ENCODE data around the gene ENTREP1. TPM values are rescaled to one million over a fixed set of nuclear protein-coding genes. Genes with fewer than 3 reads are reported as not detected.

Gene ENTREP1
- total RNA-seq, 4 donors from 2014 or later: 2.3 to 6.3 (median 3.7) TPM

DNA sequence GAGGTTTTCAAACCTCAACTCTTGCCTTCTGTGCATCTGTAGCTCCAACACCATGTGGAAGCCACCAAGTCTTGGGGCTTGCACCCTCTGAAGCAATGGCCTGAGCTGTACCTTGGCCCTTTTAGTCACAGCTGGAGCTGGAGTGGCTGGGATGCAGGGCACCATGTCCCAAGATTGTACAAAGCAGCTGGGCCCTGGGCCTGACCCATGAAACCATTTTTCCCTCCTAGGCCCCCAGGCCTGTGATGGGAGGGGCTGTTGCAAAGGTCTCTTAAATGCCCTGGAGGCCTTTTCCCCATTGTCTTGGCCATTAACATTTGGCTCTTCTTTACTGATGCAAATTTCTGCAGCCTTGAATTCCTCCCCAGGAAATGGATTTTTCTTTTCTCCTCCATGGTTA is 11.8 kb upstream of the ENTREP1 start:
- H3K27me3 ChIP-seq: peaks cover 0 to 2% of the 10 kb centered on the region in 2 donors
- H3K27ac ChIP-seq: no peak overlapping the region
- DNase-seq (ENCODE audit: low spot score in 2 of 2): no peak
- peaks cover 0 to 15% (median 0%) of the 10 kb centered on the region in 4 donors for H3K9me3 ChIP-seq
- no peaks in the 10 kb centered on the region for H3K4me1 ChIP-seq
- H3K4me3 ChIP-seq: no peak overlapping the region
- TF ChIP-seq POLR2A (IDR thresholded peaks at IDR 0.05) (no peak), EP300 (IDR thresholded peaks at IDR 0.05) (no peak), CTCF (IDR thresholded peaks at IDR 0.05) (no peak)
- no peaks in the 10 kb centered on the region for H3K36me3 ChIP-seq

- no peak for DNase-seq (ENCODE audit: low spot score in 2 of 2)
- no peaks in the 10 kb centered on the region for H3K4me1 ChIP-seq
- H3K4me3 ChIP-seq: no peak overlapping the region
- H3K27me3 ChIP-seq: peaks cover 0 to 2% of the 10 kb centered on the region in 2 donors
- H3K9me3 ChIP-seq: peaks cover 0 to 15% (median 0%) of the 10 kb centered on the region in 4 donors
- no peaks in the 10 kb centered on the region for H3K36me3 ChIP-seq
- no peak overlapping the region for H3K27ac ChIP-seq
- WGBS, 2 donors: 78 to 86% methylated on average over 1 of the region's 1 CpG
- TF ChIP-seq POLR2A (IDR thresholded peaks at IDR 0.05) (no peak), EP300 (IDR thresholded peaks at IDR 0.05) (no peak), CTCF (IDR thresholded peaks at IDR 0.05) (no peak)
Measured at GRCh38 chr9:69314547-69314946, 10.5 kb upstream of the ENTREP1 start.

DNA sequence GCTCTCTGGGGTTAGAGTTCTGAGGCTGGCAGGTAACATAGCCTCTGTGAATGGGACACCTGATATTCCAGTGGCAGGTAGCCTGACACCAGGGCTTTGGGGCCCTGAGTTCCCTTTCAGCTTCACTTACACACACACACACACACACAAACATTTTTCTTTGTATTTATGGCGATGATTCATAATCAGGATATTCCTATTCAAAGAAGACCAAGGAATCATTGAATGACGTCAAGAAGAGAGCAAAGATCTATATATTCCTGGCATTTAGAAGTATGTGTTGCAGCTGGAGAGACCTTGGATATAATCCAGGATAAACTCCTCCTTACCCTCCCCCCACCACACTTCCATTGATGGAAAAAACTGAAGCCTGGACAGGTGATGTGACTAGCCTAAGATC is 7.9 kb upstream of the ENTREP1 start:
- H3K36me3 ChIP-seq: no peaks in the 10 kb centered on the region
- WGBS, 2 donors: 57 to 58% methylated on average over 2 of the region's 2 CpGs
- H3K4me3 ChIP-seq: no peak overlapping the region

GRCh38 chr9:69317894-69318293 is 7.1 kb upstream of the ENTREP1 start:
- H3K27me3 ChIP-seq: peaks cover 2 to 3% of the 10 kb centered on the region in 2 donors

More for the DNA sequence above, 7.9 kb upstream of the ENTREP1 start:
- Histone ChIP-seq H3K9me3 (peaks cover 0 to 15% (median 0%) of the 10 kb centered on the region in 4 donors), H3K27ac (no peak overlapping the region), H3K4me1 (no peaks in the 10 kb centered on the region), H3K27me3 (peaks cover 0 to 2% of the 10 kb centered on the region in 2 donors)
- DNase-seq (ENCODE audit: low spot score in 2 of 2): no peak
- TF ChIP-seq CTCF (IDR thresholded peaks at IDR 0.05) (no peak), EP300 (IDR thresholded peaks at IDR 0.05) (no peak), POLR2A (IDR thresholded peaks at IDR 0.05) (no peak)

More at GRCh38 chr9:69317894-69318293, 7.1 kb upstream of the ENTREP1 start:
- Histone ChIP-seq H3K4me3 (no peak overlapping the region), H3K36me3 (no peaks in the 10 kb centered on the region), H3K9me3 (peaks cover 0 to 12% (median 0%) of the 10 kb centered on the region in 4 donors), H3K27ac (no peak overlapping the region), H3K4me1 (no peaks in the 10 kb centered on the region)
- no peak for DNase-seq (ENCODE audit: low spot score in 2 of 2)
- no peak for TF ChIP-seq EP300 (IDR thresholded peaks at IDR 0.05)
- TF ChIP-seq POLR2A (IDR thresholded peaks at IDR 0.05): no peak
- TF ChIP-seq CTCF (IDR thresholded peaks at IDR 0.05): no peak
